Skin of body (tissue), 2 donors: Measurements from ENCODE around the gene TSPAN5. TPM values are rescaled to one million over a fixed set of nuclear protein-coding genes. Genes with fewer than 3 reads are reported as not detected.

Experiments
- DNase-seq: peaks from one replicate; lab custom pipeline; 2025; lab: John Stamatoyannopoulos, UW
- total RNA-seq: library from RNA; depleted of rRNA; stranded (reverse); fragments of >200 nt; gene quantifications from one replicate; pipeline ENCODE4 v1.2.3, GENCODE V29; 2014

Gene TSPAN5
- total RNA-seq, 1 donor from 2014 or later, result 18.3 TPM

- no peak for DNase-seq
Measured at GRCh38 chr4:98673978-98674377, 15.6 kb upstream of the TSPAN5 start.

- no peak for DNase-seq
Measured at GRCh38 chr4:98673288-98673644, 14.9 kb upstream of the TSPAN5 start.

GRCh38 chr4:98672583-98673287 lies 14.3 kb upstream of the TSPAN5 start:
- no peak for DNase-seq

DNA sequence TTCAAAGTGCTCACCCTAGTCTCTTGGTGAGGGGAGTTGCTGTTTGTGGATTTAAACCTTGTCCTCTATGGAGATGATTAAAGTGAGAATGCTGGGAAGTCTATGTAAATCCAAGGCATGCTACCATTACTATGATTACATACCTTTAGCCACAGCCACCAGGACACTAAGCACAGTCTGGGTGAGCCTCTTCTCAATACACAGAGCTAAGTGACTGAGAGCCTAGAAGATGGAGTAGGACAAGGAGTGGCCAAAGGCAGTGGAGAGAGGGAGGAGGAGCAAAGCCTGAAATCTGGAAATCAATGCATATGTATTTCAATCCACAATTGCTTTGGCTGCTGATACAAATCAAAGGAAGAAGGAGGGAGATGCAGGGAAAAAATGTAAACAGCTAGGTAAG lies 12.7 kb upstream of the TSPAN5 start:
- no peak for DNase-seq

DNA sequence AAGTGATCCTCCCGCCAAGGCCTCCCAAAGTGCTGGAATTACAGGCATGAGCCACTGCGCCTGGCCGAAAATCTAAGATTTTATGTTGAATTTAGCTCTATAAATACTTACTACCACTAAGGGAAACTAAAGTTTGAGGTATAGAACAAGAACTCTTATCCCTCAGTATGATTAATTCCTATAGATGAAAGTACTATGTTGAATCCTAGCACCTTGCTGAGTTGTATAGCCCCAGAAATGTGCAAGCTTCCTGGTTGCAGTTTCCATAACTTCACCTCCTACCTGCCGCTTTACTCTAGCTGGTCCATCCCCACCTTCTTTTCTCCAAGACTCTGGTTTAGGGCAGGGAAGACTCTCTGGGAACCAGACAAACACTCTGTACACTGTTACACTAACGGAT lies 11.8 kb upstream of the TSPAN5 start:
- DNase-seq, result no peak

DNA sequence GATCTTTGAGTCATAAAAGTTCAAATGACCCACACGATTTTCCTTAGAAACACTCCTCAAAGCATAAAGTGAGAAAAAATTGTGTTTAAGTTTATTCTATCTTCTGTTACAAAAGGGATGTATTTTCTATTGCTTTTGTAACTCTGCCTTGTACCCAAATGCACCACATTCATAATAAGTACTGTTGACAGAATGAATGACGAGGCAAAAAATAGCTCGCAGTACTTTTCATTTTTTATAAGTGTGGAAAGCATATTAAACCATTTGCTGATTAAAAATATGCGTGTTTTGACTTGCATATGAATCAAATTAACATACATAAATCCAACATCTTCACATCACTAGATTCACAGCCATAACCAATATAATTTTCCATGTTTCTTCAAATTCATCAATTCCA lies 11.2 kb upstream of the TSPAN5 start:
- DNase-seq, result peak; percentile 66

DNA sequence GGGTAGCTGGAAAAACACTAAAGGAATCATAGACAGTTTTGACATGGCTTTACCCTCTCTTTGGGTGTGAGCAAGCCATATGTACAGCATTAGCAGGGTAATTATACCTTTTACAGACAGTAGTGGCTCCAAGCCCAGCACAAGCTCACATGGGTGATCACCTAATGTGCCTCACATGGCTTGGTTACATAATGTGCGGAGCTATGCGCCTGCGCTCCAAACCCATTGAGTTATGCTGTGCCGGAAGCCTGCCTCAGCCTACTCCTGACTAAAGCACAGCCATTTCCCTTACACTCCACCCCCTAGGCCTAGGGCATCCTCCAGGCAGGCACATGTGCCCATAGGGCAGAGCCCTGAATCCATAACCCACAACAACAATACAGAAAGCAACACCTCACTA lies 6.5 kb upstream of the TSPAN5 start:
- DNase-seq, result no peak

- no peak for DNase-seq
Measured at GRCh38 chr4:98663226-98664006, 5.0 kb upstream of the TSPAN5 start.

DNA sequence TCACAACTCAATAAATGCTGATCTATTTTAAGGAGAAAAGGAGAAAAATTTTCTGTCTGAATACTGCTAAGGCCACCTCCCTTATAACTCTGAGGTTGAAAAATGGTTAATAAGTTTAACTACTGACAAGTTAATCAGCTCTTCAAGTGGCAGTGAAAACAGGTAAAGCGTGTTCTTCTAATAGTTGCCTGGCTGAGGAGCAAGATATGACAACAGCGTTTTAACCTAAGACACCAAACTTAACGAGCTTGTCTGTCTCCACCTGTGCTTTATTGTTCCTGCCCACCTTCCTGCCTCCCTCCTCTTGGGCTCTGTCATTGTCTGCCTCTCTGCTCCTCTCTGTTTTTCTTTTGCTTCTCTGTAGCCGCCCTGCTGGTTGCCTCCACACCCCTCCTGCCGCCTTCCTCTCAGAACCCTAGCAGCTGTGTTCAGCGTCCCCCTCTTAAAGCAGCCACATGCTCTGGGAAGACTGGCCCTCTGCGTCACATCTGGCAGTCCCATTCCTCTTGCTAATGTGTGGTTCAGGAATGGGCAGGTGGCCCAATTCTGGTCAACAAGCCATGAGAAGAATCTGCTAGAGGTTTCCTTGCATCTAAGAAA lies 4.3 kb upstream of the TSPAN5 start:
- no peak for DNase-seq

DNA sequence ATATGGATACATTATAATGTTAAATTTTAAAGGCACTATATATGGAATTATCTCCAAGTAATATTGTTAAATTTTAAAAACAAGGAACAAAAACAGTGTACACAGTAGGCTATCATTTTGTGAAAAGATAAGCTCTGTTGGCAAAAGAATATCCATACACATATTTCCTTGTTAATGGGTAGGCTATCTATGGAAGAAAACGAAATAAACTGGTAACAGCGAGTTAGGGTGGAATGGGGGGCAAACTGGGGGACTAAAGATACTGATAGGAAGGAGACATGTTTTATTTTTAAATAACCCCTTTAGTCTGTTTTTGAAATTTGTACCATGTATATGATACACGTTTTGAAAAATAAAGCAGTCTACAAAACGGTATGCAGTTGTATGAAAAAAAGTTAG lies 3.6 kb upstream of the TSPAN5 start:
- DNase-seq, result no peak

- peak; percentile 16 for DNase-seq
Measured at GRCh38 chr4:98661371-98662054, 3.1 kb upstream of the TSPAN5 start.

- DNase-seq, result no peak
Measured at GRCh38 chr4:98659741-98660462, 1.5 kb upstream of the TSPAN5 start.

DNA sequence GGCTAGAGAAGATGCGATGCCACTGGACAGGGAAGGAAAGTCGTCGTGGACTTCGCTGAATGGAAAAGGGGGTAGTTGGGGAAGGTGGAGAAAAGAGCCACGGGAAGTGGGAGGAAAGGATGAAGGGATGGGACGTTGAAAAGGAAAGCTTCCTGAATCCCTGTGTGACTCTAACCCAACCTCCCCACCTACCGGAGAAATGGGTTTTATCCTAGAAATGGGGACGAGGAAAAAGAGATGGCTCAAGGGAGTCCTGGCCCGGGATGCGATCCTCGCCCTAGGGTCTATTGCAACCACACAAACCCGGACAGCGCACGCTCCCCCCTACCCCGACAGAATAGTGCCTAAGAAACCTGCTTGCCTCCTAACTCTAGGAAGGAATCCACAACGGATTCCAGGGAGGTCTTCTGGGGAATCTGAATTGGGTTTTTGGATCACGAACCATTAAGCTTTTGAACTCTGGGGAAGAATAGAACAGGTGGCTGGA lies 738 bp upstream of the TSPAN5 start:
- DNase-seq, result no peak

GRCh38 chr4:98657531-98658286 lies 702 bp downstream of the TSPAN5 start:
- peak; percentile 37 for DNase-seq

GRCh38 chr4:98656886-98657285 lies 1.5 kb downstream of the TSPAN5 start:
- no peak for DNase-seq

DNA sequence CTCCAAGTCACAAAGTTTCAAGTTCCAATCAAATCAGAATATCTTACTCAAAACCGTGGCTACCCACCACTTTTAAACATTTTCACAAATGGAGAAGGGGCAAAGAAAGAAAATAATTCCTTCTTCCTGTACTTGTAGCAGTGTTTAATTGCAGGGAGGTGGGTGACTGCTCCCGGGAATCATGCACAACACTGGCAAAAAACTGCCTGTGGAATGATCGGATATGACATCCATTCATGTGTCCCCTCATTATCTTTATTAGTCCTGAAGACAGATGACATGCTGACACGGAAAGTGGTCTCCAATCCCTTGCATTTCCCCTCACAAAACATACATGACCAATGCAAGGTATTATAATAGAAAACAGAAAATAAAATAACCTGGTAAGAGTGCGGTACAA lies 2.0 kb downstream of the TSPAN5 start:
- DNase-seq, result no peak

GRCh38 chr4:98653890-98654867 lies 4.2 kb downstream of the TSPAN5 start:
- DNase-seq, result peak; percentile 79

GRCh38 chr4:98652996-98653395 lies 5.4 kb downstream of the TSPAN5 start:
- no peak for DNase-seq

DNA sequence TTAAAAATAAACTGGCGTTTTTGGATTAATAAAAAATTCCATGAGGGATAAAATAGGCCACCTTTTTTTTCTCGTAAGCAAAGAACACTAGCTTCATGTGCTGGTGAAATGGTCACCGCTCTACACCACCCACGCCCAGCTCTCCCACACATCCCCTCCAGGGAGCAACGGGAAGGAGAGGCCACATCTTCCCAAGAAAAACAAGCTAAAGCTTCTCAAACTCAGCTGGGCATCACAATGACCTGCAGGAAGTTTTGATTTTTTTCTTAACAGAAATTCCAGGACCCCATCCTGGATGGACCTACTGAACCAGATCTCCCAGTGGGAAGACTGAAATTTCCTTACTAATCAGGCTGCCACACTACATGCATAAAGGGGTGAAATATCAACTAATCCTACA lies 9.8 kb downstream of the TSPAN5 start:
- no peak for DNase-seq
